Embryonic facial prominence (tissue), 1 donor: ENCODE measurements around the gene CUL2.
"Not testable (repeated sequence)": the region's sequence is repeated elsewhere in the genome, so short reads cannot be mapped to it uniquely, and the experiment has no call there.

Experiments
- DNase-seq: peaks from one replicate; pipeline ENCODE4 v3.0.0-alpha.2; 2016; ENCODE audit errors: extremely low spot score

The CUL2 gene

GRCh38 chr10:35090162-35090954, at the start of gene CUL2:
TSS of gene CUL2 (minus strand) at chr10:35090341. CDS start at chr10:35071317, 19,024 bp downstream.
- peak; percentile 88 for DNase-seq

- no peak for DNase-seq
Measured at GRCh38 chr10:35136263-35136815, 46.2 kb upstream of the CUL2 start.

GRCh38 chr10:35135861-35136260, 45.7 kb upstream of the CUL2 start:
- no peak for DNase-seq

GRCh38 chr10:35133586-35133985, 43.4 kb upstream of the CUL2 start:
- no peak for DNase-seq

GRCh38 chr10:35132727-35133126, 42.6 kb upstream of the CUL2 start:
- no peak for DNase-seq

GRCh38 chr10:35130663-35131062, 40.5 kb upstream of the CUL2 start:
- no peak for DNase-seq

DNA sequence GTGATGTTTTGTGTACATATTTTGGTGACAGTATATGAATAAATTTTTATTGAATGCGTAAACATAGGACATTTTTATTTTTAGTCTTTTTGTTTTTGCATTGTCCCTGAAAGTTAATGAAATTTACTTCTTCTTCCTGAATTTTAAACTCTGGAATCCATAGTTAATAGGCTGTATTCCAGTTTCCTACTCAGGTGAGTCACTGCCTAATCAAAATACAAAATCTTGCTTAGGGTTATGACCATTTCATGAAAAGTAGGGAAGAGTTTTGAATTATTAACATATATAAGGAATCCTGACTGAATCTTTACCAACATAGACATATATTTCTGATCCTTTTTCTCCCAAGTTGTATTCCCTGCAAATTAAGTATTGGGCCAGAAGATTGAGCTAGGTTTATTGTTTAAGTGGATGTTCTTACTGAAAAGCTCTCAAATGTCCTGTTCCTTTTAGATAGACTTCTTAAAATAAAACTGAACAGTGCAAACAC, 39.1 kb upstream of the CUL2 start:
- no peak for DNase-seq

GRCh38 chr10:35127289-35127891, 37.2 kb upstream of the CUL2 start:
- DNase-seq: no peak

DNA sequence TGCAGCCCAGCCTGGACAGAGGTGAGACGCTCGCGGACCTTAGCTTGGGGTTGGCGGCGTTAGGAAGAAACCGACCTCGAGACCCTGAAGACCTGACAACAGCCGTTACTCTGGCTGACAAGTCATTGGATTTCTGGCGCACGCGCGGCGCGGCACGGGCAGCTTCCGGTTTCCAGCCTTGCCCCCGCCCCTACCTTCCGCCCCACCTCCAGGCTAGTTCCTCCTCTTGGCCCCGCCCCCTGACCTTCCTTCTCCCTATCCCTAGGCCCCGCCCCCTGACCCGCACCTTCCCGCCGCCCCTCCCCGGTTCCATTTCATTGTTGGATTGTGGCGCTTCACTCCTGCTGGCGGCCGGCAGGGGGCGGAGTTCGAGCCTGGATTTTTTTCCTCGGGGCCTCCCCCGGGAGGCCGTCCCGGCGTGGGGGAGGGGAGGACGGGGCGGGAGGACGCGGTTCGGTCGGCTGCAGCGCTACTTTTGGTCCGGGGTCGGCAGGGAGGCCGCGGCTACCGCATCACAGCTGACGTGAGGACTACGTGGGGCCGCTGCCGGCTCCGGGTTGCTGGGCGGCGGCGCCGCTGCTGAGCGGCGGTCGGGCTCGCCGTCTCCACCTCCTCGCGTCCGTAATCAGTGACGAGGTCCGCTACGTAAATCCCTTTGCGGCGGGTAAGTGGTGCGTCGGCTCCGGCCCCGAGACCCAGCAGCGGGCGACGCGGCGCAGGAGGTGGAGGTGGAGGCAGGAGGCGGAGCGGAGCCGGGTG, 36.6 kb upstream of the CUL2 start, which contains the start of gene CREM:
Gene CREM, plus strand, starts transcription at position 317 of the 759 bp plus-strand sequence. CDS start 10,990 bp downstream, outside the sequence.
- DNase-seq: peak; percentile 96

DNA sequence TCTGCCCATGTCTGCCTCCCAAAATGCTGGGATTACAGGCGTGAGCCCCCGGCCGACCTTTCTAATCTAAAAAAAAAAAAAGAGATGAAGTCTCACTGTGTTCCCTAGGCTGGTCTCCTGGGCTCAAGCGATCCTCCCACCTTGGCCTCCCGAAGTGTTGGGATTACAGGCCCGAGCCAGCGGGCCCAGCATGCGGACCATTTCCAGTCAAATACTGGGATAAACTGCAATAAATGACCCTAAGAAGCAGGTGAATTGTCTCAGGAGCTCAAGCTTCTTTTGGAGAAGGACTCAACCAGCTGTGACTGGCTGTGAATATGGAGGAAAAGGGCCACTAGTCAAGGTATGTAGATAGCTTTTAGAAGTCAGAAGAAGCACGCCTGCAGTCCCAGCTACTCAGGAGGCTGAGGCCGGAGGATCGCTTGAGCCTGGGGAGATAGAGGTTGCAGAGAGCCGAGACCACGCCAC, 36.0 kb upstream of the CUL2 start:
- DNase-seq: no peak

- DNase-seq: no peak
Measured at GRCh38 chr10:35124540-35124939, 34.4 kb upstream of the CUL2 start.

GRCh38 chr10:35119378-35119777, 29.2 kb upstream of the CUL2 start:
- DNase-seq: no peak

DNA sequence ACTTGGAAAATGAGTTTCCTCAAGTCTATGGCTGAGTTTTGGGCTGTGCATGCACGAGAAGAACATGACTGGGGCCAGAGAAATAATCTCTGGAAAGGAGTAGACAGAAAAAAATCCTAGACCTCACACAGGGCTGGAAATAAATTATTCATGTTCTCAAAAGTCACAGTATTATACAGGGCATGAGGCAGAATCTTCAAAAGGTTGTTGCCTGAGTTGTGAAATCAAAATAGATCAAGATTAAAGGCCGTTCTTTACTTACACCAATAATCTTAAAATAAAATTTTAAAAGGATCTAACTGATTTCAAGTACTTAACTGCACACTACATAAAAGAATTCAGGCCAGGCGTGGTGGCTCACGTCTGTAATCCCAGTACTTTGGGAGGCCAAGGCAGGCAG, 22.4 kb upstream of the CUL2 start:
- no peak for DNase-seq

DNA sequence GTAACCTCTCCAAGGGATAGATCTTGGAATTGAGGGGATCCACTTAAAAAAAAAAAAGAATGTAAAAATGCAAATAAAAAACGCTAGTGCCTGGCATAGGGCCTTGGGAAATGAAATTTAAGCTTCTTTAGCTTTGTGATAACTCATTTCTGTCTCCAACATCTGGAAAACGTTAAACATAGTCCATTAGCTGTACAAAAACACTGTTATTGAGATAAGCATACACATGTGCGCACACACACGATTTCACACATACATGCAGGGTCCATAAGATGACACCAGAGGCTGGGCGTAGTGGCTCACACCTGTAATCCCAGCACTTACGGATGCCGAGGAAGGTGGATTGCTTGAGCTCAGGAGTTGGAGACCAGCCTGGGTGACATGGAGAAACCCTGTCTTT, 13.7 kb upstream of the CUL2 start:
- DNase-seq: no peak

- DNase-seq: no peak
Measured at GRCh38 chr10:35097510-35097909, 7.4 kb upstream of the CUL2 start.

DNA sequence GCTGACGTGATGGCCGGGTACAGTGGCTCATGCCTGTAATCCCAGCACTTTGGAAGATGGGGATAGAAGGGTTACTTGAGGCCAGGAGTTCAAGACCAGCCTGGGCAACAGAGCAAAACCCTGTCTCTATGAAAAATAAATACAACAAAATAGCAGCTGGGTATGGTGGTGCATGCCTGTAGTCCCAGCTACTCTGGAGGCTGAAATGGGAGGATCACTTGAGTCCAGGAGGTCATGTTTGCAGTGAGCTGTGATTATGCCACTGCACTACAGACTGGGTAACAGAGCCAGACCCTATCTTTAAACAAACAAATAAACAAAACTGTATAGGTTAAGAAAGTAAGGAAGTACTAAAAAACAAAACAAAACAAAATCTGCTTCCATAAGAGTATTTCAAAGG, 6.2 kb upstream of the CUL2 start:
- DNase-seq: no peak

DNA sequence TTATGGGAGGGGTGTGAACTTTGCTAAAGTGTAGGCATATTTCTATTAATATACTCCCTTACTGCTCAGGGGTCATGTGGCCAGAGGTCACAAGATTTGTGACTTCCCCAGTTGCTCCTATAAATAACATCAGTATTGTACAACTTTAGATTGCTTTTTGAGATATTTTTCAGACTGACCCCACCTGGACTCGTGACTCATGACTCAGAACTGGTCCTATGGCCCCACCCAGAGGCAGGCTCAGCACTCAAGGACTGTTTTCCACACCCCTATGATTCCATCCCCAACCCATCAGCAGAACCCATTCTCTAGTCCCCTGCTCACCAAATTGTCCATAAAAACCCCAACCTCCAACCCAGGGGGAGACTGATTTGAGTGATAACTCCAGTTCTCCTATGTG, 2.7 kb upstream of the CUL2 start:
- DNase-seq: no peak

DNA sequence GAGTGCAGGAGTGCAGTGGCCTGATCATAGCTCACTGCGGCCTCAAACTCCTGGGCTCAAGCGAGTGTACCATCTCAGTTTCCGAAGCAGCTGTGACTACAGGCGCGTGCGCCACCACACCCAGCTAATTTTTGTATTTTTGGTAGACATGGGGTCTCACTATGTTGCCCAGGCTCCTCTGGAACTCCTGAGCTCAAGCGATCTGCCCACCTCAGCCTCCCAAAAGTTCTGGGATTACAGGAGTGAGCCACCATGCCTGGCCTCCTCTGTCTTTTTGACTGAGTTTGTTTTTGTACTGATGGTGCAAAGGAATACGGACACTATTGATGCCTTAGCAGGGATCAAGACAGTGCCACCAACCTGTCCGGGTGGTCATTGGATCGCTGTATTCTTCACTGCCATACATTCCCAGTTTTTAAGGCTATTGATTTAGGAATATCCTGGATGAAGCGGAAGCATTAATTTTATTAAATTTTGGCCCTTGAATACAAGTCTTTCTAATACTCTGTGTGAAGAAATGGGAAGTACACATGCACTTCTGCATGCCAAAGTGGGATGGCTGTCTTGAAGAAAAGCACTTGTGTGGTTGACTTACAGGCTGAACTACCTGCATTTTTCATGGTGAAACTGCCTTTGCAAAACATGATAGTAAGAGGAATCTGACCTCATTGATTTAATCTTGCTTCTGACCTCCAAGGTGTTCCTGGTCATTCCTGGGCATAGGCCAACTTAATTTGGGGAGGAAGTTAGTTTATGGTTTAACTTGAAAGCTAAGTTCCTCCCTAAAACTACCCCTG, 2.1 kb upstream of the CUL2 start:
- no peak for DNase-seq

DNA sequence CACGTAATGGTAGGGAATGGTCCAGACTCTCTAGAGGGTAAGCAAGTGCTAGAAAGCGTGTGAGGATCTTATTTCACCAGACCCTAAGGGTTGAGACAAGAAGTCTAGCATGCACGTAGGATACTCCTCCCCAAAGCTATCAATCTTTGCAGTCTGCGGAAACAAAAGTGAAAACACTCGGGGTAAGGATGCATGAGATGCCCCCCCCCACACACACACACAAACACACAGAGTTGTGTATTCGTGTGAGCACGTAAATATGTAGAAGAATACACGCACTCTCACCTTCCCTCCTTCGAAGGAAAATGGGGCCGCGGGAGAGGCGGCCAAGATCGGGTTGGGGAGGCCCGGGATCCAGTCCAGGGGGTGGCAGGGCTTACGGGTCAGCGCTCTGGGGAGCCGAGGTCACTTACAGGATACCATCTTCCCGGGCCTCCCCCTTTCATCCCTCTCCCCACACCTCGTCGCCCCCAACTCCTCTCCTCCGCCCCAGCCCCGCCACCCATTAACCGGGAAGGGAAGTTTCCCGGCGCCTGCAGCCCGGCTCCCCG, 455 bp downstream of the CUL2 start:
- no peak for DNase-seq

- no peak for DNase-seq
Measured at GRCh38 chr10:35083242-35083641, 6.9 kb downstream of the CUL2 start.

DNA sequence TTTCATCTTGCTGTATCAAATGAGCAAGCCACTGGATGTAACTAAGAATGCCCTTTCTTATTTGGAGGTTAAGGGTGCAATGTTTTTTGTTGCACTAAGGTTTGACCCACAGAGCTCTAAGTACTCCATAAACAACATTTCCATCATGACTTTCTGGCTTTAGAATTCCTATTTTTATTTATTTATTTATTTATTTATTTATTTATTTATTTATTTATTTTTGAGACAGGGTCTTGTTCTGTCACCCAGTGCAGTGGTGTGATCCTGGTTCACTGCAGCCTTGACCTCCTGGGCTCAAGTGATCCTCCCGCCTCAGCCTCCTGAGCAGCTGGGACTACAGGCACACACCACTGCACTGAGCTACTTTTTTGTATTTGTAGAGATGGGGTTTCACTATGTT, 9.9 kb downstream of the CUL2 start:
- DNase-seq: not testable (repeated sequence)
